Measurements from ENCODE around the gene MYL6B. TPM values are rescaled to one million over a fixed set of nuclear protein-coding genes. Genes with fewer than 3 reads are reported as not detected.
"Not testable (repeated sequence)": the region's sequence is repeated elsewhere in the genome, so short reads cannot be mapped to it uniquely, and the experiment has no call there.

The MYL6B gene
- 115 and 166 TPM in 2 replicates for total RNA-seq (2014; rRNA removed; shearing (Covaris generic))

DNA sequence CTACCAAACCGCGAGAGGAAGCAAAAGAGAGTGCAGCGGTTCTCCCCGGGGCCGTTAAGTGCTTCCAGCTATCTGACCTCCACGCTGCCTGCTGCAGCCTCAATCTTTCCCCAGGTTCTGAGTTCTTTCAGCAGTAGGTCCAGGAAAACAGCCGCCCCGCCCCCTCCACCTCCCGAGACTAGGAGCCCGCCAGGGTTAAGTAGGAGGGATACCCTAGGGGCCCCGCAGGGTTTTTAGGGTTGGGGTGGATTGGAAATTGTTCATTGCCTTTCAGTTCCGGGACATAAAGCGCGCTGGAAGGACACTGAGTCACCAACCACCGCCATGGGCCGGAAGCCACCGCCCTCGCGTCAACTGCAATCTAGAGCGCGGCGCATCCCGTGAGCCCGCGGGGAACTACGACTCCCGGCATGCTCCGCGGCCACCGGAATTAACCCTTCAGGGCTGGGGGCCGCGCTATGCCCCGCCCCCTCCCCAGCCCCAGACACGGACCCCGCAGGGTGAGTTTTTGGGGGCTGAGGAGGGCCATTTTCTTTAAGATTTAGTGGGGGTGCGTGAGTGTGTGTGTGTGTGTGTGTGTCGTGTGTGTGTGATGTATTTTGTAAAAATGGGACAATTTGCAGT lies at the start of gene MYL6B:
Gene MYL6B (plus strand): TSS at position 456 of the 624 bp plus-strand sequence. CDS start 1,332 bp downstream, outside the sequence.
- in situ Hi-C loops (cut with HindIII; ENCODE audit: low sequenced_read_pairs) = no loop called here
- DNase-seq (ENCODE audit: low spot score) = peak; percentile 91

- no peak for DNase-seq (ENCODE audit: low spot score)
- in situ Hi-C loops (cut with HindIII; ENCODE audit: low sequenced_read_pairs) = no loop called here
Observed at GRCh38 chr12:56102683-56103065, 49.7 kb upstream of the MYL6B start.

DNA sequence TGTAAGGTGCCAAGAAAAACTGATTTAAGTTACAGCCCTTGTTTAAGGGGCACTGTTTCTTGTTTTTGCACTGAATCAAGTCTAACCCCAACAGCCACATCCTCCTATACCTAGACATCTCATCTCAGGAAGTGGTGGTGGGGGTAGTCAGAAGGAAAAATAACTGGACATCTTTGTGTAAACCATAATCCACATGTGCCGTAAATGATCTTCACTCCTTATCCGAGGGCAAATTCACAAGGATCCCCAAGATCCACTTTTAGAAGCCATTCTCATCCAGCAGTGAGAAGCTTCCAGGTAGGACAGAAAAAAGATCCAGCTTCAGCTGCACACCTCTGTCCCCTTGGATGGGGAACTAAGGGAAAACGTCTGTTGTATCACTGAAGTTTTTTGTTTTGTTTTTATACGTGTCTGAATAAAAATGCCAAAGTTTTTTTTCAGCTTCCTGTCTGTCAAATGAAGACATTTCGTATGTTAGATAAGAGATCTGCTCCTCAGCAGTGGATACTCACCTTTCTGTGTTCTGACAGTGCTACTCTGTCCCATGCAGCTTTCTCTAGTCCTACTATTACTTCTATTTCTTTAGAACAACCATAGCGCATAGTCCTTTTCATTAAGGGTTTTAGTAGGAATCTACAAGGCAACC lies 49.2 kb upstream of the MYL6B start:
- in situ Hi-C loops (cut with HindIII; ENCODE audit: low sequenced_read_pairs) = no loop called here
- no peak for DNase-seq (ENCODE audit: low spot score)

DNA sequence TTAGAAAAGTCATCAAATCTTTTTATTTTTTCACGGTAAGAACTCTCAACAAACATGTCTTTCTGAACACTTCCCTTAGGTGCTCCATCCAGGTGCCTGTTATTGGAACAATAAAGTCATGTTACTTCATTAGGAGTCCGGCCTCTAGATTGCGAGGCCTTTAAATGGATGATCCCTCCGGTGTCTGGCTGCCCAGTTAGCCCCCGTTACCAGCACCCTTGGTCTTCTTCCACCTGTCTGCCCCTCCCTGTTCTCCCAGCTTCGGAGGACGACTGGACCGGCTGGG lies 48.6 kb upstream of the MYL6B start:
- DNase-seq (ENCODE audit: low spot score) = no peak
- in situ Hi-C loops (cut with HindIII; ENCODE audit: low sequenced_read_pairs) = no loop called here

DNA sequence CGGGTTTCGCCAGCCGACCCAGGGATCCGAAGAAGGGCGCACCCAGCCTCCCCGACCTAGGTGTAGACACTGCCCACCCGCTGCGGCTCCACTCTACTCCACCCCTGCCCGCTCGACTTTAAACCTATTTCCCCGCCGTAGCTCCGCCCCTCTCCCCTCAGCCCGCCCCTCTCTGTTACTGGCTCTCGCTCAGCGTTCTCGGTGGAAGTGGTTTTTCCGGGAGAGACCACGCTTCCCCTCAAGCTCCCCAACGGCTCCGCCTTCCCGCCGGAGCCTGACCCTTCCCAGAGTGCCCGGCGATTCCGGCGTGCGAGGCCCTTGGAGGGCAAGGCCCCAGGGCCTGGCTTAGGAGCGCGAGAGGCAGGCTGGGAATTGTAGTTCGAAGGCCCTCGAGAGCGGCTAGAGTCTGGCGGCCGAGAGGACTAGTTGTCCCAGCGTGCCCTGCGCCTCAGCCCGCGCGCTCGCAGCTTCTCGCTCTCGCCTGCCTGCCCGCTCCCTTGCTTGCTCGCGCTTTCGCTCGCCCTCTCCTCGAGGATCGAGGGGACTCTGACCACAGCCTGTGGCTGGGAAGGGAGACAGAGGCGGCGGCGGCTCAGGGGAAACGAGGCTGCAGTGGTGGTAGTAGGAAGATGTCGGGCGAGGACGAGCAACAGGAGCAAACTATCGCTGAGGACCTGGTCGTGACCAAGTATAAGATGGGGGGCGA lies 48.1 kb upstream of the MYL6B start, which contains the start of gene PA2G4:
Gene PA2G4 (plus strand): TSS at position 451 of the 706 bp plus-strand sequence. CDS start 179 bp downstream, at position 630.
- DNase-seq (ENCODE audit: low spot score) = peak; percentile 98
- in situ Hi-C loops (cut with HindIII; ENCODE audit: low sequenced_read_pairs) = no loop called here

DNA sequence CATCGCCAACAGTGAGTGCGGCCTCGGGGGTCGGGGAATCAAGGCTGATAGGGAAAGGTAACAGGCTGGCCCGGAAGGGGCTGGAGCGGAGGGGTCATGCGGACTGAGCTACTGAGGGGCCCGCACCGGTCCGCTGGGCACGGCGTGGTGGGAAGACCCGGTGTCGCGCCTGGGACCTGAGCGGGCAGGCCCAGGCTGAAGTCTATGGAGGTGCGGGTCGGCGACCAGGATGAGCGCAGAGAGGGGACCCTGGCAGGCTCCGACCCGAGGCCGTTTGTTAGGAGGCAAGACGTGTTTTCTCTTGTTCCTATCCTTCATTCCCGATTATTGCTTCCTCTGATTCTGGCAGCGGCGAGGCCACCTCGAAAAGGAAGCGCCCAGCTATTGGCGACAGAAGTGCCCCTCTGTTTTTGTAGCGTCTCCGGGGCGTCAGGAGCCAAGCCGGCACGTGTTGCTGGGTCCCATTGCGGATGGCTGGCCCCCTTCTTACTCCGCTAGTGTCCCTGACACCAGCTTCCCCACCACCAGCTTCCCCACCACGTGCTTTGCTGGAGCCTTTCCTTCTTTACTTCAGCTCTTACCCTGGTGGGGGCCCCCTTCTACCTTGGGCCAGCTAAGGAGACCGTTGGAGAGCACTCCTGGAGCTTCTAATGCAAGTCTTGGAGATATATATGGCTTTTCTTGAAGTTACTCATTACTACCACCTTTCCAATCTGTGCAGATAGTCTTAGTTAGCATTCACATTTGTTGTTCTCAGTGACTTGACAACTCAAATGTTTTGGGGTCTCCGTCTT lies 47.4 kb upstream of the MYL6B start:
- in situ Hi-C loops (cut with HindIII; ENCODE audit: low sequenced_read_pairs) = no loop called here
- no peak for DNase-seq (ENCODE audit: low spot score)

DNA sequence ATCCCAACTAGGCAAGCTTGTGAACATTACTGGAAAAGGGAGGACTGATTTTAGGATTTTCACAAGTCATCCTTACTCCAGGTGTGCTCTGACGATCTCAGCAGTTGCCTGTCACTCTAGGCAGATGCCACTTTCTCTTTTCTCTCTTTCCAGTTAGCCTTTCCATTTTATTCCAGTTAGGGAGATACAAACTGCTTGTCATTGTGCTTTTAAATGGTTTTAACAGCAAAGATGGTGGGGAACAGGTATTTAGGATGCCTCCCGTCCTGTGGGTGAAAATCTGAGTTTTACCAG lies 46.8 kb upstream of the MYL6B start:
- DNase-seq (ENCODE audit: low spot score) = no peak
- in situ Hi-C loops (cut with HindIII; ENCODE audit: low sequenced_read_pairs) = no loop called here

DNA sequence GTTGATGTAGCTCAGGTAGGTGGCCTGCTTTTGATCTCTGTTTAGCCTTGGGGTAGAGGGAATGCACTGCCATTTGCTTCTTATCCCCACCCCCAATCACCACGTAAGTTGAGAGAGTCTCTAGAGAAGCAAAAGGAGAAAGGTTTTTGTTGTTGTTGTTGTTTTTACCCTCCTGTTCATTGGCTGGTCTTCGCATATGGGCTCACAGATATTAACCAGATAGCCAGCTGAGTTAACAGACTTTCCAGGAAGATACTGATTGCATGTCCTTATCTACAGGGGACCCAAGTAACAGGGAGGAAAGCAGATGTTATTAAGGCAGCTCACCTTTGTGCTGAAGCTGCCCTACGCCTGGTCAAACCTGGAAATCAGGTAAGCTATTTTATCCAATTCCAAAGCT lies 45.1 kb upstream of the MYL6B start:
- in situ Hi-C loops (cut with HindIII; ENCODE audit: low sequenced_read_pairs) = no loop called here
- DNase-seq (ENCODE audit: low spot score) = no peak

DNA sequence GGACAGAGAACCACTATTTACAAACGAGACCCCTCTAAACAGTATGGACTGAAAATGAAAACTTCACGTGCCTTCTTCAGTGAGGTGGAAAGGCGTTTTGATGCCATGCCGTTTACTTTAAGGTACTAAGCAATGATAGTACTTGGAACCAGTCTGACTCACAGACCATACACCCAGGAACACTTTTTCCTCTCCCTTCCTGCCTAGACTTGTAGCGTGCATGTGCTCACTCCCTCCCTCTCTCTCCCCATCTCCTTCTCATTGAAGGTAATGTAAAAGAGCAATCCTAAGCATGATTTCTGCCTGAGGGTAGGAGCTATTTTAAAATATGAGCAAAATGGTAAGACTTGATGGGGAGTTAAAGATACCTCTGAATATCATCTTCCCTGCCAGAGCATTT lies 41.8 kb upstream of the MYL6B start:
- in situ Hi-C loops (cut with HindIII; ENCODE audit: low sequenced_read_pairs) = no loop called here
- no peak for DNase-seq (ENCODE audit: low spot score)

GRCh38 chr12:56114084-56114483 lies 38.3 kb upstream of the MYL6B start:
- in situ Hi-C loops (cut with HindIII; ENCODE audit: low sequenced_read_pairs) = no loop called here
- no peak for DNase-seq (ENCODE audit: low spot score)

- DNase-seq (ENCODE audit: low spot score) = peak; percentile 11
- in situ Hi-C loops (cut with HindIII; ENCODE audit: low sequenced_read_pairs) = loop anchor here (5.0 kb wide), 1 partner anchor 77 kb away; no protein-coding TSS in a partner anchor
Observed at GRCh38 chr12:56115329-56115728, 37.1 kb upstream of the MYL6B start.

GRCh38 chr12:56116267-56117081 lies 35.9 kb upstream of the MYL6B start, which contains the start of gene RPL41:
TSS of gene RPL41 (plus strand) at chr12:56116633.
- in situ Hi-C loops (cut with HindIII; ENCODE audit: low sequenced_read_pairs) = loop anchor here (5.0 kb wide), 1 partner anchor 76 kb away; no protein-coding TSS in a partner anchor
- DNase-seq (ENCODE audit: low spot score) = peak; percentile 98

DNA sequence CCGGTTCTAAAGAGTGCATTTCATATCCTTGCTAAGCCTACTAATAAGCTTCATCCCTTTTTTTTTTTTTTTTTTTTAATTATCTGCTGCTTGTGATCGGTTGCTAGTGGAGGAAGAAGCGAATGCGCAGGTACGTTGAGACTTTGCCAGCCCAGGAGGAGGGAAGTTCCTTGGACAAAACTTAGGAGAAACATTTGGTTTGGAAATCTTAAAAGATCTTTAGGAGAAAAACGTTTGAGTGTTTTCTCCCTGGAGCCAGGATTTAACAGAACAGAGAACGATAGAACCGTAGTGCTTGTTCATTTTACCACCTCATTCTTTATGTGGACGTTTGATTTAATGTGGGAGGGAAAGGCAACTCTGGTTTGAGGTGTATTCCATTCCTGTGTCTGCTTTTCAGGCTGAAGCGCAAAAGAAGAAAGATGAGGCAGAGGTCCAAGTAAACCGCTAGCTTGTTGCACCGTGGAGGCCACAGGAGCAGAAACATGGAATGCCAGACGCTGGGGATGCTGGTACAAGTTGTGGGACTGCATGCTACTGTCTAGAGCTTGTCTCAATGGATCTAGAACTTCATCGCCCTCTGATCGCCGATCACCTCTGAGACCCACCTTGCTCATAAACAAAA lies 35.2 kb upstream of the MYL6B start:
- in situ Hi-C loops (cut with HindIII; ENCODE audit: low sequenced_read_pairs) = loop anchor here (5.0 kb wide), 1 partner anchor 75 kb away; no protein-coding TSS in a partner anchor
- not testable (repeated sequence) for DNase-seq (ENCODE audit: low spot score)

- DNase-seq (ENCODE audit: low spot score) = peak; percentile 98
- in situ Hi-C loops (cut with HindIII; ENCODE audit: low sequenced_read_pairs) = loop anchor here (5.0 kb wide), 1 partner anchor 74 kb away; no protein-coding TSS in a partner anchor
Observed at GRCh38 chr12:56117778-56118687, 34.4 kb upstream of the MYL6B start, which contains the start of gene ZC3H10. TSS of gene ZC3H10 (plus strand) at chr12:56118266. CDS start at chr12:56120563, 2,297 bp downstream.

GRCh38 chr12:56118688-56119357 lies 33.6 kb upstream of the MYL6B start:
- in situ Hi-C loops (cut with HindIII; ENCODE audit: low sequenced_read_pairs) = loop anchor here (5.0 kb wide), 1 partner anchor 73 kb away; no protein-coding TSS in a partner anchor
- no peak for DNase-seq (ENCODE audit: low spot score)

GRCh38 chr12:56119361-56119796 lies 33.0 kb upstream of the MYL6B start:
- peak; percentile 83 for DNase-seq (ENCODE audit: low spot score)
- in situ Hi-C loops (cut with HindIII; ENCODE audit: low sequenced_read_pairs) = loop anchor here (5.0 kb wide), 1 partner anchor 73 kb away; no protein-coding TSS in a partner anchor
